ENCODE data around the gene ALKBH4.
"Not testable (repeated sequence)": the region's sequence is repeated elsewhere in the genome, so short reads cannot be mapped to it uniquely, and the experiment has no call there.

Gene ALKBH4

GRCh38 chr7:102503141-102503540 lies 38.5 kb upstream of the ALKBH4 start:
- H4K20me1 ChIP-seq (ENCODE audit: insufficient read depth, low read length); H3K27me3 ChIP-seq (replicated peaks; ENCODE audit: insufficient read depth, low read length); H3K9ac ChIP-seq (ENCODE audit: low read length); H3K4me1 ChIP-seq (ENCODE audit: low read length); H3K27ac ChIP-seq (ENCODE audit: low read length); H3K9me2 ChIP-seq (replicated peaks; ENCODE audit: insufficient read depth, low read length); DNase-seq; H3K9me3 ChIP-seq (replicated peaks; ENCODE audit: insufficient read depth, low read length); H3K4me2 ChIP-seq (ENCODE audit: low read depth, low read length); H3F3A ChIP-seq (ENCODE audit: insufficient read depth, low read length); H2AFZ ChIP-seq (ENCODE audit: low read length); H3K36me3 ChIP-seq (replicated peaks; ENCODE audit: insufficient read depth, low read length); H3K4me3 ChIP-seq (ENCODE audit: low read length); H3K79me2 ChIP-seq (ENCODE audit: low read length): not testable (repeated sequence)

GRCh38 chr7:102498321-102498720 lies 33.7 kb upstream of the ALKBH4 start:
- H3K9ac ChIP-seq (ENCODE audit: low read length) = not testable (repeated sequence)

GRCh38 chr7:102497308-102497707 lies 32.6 kb upstream of the ALKBH4 start:
- not testable (repeated sequence) for H3K9me2 ChIP-seq (replicated peaks; ENCODE audit: insufficient read depth, low read length); H3K27me3 ChIP-seq (replicated peaks; ENCODE audit: insufficient read depth, low read length); H3K36me3 ChIP-seq (replicated peaks; ENCODE audit: insufficient read depth, low read length); H3F3A ChIP-seq (ENCODE audit: insufficient read depth, low read length); H3K4me2 ChIP-seq (ENCODE audit: low read depth, low read length); H3K4me1 ChIP-seq (ENCODE audit: low read length); H3K9me3 ChIP-seq (replicated peaks; ENCODE audit: insufficient read depth, low read length); H3K9ac ChIP-seq (ENCODE audit: low read length); H3K27ac ChIP-seq (ENCODE audit: low read length); DNase-seq; H2AFZ ChIP-seq (ENCODE audit: low read length); H4K20me1 ChIP-seq (ENCODE audit: insufficient read depth, low read length); H3K4me3 ChIP-seq (ENCODE audit: low read length); H3K79me2 ChIP-seq (ENCODE audit: low read length)

More at GRCh38 chr7:102498321-102498720, 33.7 kb upstream of the ALKBH4 start:
- not testable (repeated sequence) for H2AFZ ChIP-seq (ENCODE audit: low read length); H4K20me1 ChIP-seq (ENCODE audit: insufficient read depth, low read length); H3K36me3 ChIP-seq (replicated peaks; ENCODE audit: insufficient read depth, low read length); H3K27me3 ChIP-seq (replicated peaks; ENCODE audit: insufficient read depth, low read length); H3K4me2 ChIP-seq (ENCODE audit: low read depth, low read length); DNase-seq; H3K4me3 ChIP-seq (ENCODE audit: low read length); H3K9me2 ChIP-seq (replicated peaks; ENCODE audit: insufficient read depth, low read length); H3F3A ChIP-seq (ENCODE audit: insufficient read depth, low read length); H3K4me1 ChIP-seq (ENCODE audit: low read length); H3K79me2 ChIP-seq (ENCODE audit: low read length); H3K9me3 ChIP-seq (replicated peaks; ENCODE audit: insufficient read depth, low read length); H3K27ac ChIP-seq (ENCODE audit: low read length)

- not testable (repeated sequence) for H3K79me2 ChIP-seq (ENCODE audit: low read length); H3K4me1 ChIP-seq (ENCODE audit: low read length); H3F3A ChIP-seq (ENCODE audit: insufficient read depth, low read length); H3K4me3 ChIP-seq (ENCODE audit: low read length); H3K27me3 ChIP-seq (replicated peaks; ENCODE audit: insufficient read depth, low read length); H3K4me2 ChIP-seq (ENCODE audit: low read depth, low read length); H4K20me1 ChIP-seq (ENCODE audit: insufficient read depth, low read length); DNase-seq; H3K27ac ChIP-seq (ENCODE audit: low read length); H3K36me3 ChIP-seq (replicated peaks; ENCODE audit: insufficient read depth, low read length); H2AFZ ChIP-seq (ENCODE audit: low read length); H3K9ac ChIP-seq (ENCODE audit: low read length); H3K9me2 ChIP-seq (replicated peaks; ENCODE audit: insufficient read depth, low read length); H3K9me3 ChIP-seq (replicated peaks; ENCODE audit: insufficient read depth, low read length)
These were observed 32.2 kb upstream of the ALKBH4 start for GRCh38 chr7:102496861-102497260.

- H3F3A ChIP-seq (ENCODE audit: insufficient read depth, low read length); H3K27me3 ChIP-seq (replicated peaks; ENCODE audit: insufficient read depth, low read length); DNase-seq; H2AFZ ChIP-seq (ENCODE audit: low read length); H3K9me3 ChIP-seq (replicated peaks; ENCODE audit: insufficient read depth, low read length); H3K4me3 ChIP-seq (ENCODE audit: low read length); H4K20me1 ChIP-seq (ENCODE audit: insufficient read depth, low read length); H3K9ac ChIP-seq (ENCODE audit: low read length); H3K79me2 ChIP-seq (ENCODE audit: low read length); H3K4me1 ChIP-seq (ENCODE audit: low read length); H3K9me2 ChIP-seq (replicated peaks; ENCODE audit: insufficient read depth, low read length); H3K27ac ChIP-seq (ENCODE audit: low read length); H3K36me3 ChIP-seq (replicated peaks; ENCODE audit: insufficient read depth, low read length); H3K4me2 ChIP-seq (ENCODE audit: low read depth, low read length): not testable (repeated sequence)
These were observed 29.9 kb upstream of the ALKBH4 start for GRCh38 chr7:102494473-102495149.

GRCh38 chr7:102494026-102494425 lies 29.4 kb upstream of the ALKBH4 start:
- not testable (repeated sequence) for H3K9me3 ChIP-seq (replicated peaks; ENCODE audit: insufficient read depth, low read length); H3K9ac ChIP-seq (ENCODE audit: low read length); H3K27ac ChIP-seq (ENCODE audit: low read length); DNase-seq; H3F3A ChIP-seq (ENCODE audit: insufficient read depth, low read length); H4K20me1 ChIP-seq (ENCODE audit: insufficient read depth, low read length); H3K36me3 ChIP-seq (replicated peaks; ENCODE audit: insufficient read depth, low read length); H2AFZ ChIP-seq (ENCODE audit: low read length); H3K4me1 ChIP-seq (ENCODE audit: low read length); H3K4me2 ChIP-seq (ENCODE audit: low read depth, low read length); H3K9me2 ChIP-seq (replicated peaks; ENCODE audit: insufficient read depth, low read length); H3K27me3 ChIP-seq (replicated peaks; ENCODE audit: insufficient read depth, low read length); H3K79me2 ChIP-seq (ENCODE audit: low read length); H3K4me3 ChIP-seq (ENCODE audit: low read length)

GRCh38 chr7:102493220-102493935 lies 28.7 kb upstream of the ALKBH4 start:
- not testable (repeated sequence) for H3K9me3 ChIP-seq (replicated peaks; ENCODE audit: insufficient read depth, low read length); H3K36me3 ChIP-seq (replicated peaks; ENCODE audit: insufficient read depth, low read length); H3K4me1 ChIP-seq (ENCODE audit: low read length); H2AFZ ChIP-seq (ENCODE audit: low read length); H3K27ac ChIP-seq (ENCODE audit: low read length); H4K20me1 ChIP-seq (ENCODE audit: insufficient read depth, low read length); H3K27me3 ChIP-seq (replicated peaks; ENCODE audit: insufficient read depth, low read length); DNase-seq; H3K9ac ChIP-seq (ENCODE audit: low read length); H3F3A ChIP-seq (ENCODE audit: insufficient read depth, low read length); H3K79me2 ChIP-seq (ENCODE audit: low read length); H3K9me2 ChIP-seq (replicated peaks; ENCODE audit: insufficient read depth, low read length); H3K4me2 ChIP-seq (ENCODE audit: low read depth, low read length); H3K4me3 ChIP-seq (ENCODE audit: low read length)

GRCh38 chr7:102490529-102491075 lies 25.9 kb upstream of the ALKBH4 start:
- not testable (repeated sequence) for H3K79me2 ChIP-seq (ENCODE audit: low read length); H3K27ac ChIP-seq (ENCODE audit: low read length); H3K9me3 ChIP-seq (replicated peaks; ENCODE audit: insufficient read depth, low read length); H2AFZ ChIP-seq (ENCODE audit: low read length); H3K4me3 ChIP-seq (ENCODE audit: low read length); H3K4me2 ChIP-seq (ENCODE audit: low read depth, low read length); H3K9ac ChIP-seq (ENCODE audit: low read length); H4K20me1 ChIP-seq (ENCODE audit: insufficient read depth, low read length); H3K36me3 ChIP-seq (replicated peaks; ENCODE audit: insufficient read depth, low read length); DNase-seq; H3K27me3 ChIP-seq (replicated peaks; ENCODE audit: insufficient read depth, low read length); H3F3A ChIP-seq (ENCODE audit: insufficient read depth, low read length); H3K4me1 ChIP-seq (ENCODE audit: low read length); H3K9me2 ChIP-seq (replicated peaks; ENCODE audit: insufficient read depth, low read length)

Data from MM.1S (cell line).